WTC11 (cell line): ENCODE measurements around the gene SIRPD. TPM values are rescaled to one million over a fixed set of nuclear protein-coding genes. Genes with fewer than 3 reads are reported as not detected.

Experiments used
- ATAC-seq: fragments of 200-7000 bp; cut with Tn5 transposase; 2 replicates; pipeline ENCODE4 v1.10.0; 2021; ENCODE audit warnings: mild to moderate bottlenecking, moderate library complexity
- CTCF ChIA-PET: fragments of 300-600 bp; sonication (Branson Sonifier 250); formaldehyde crosslinking; loops from one replicate; lab custom pipeline; 2021; ENCODE audit warnings: antibody characterized with exemption; lab: Charles Lee
- POLR2A ChIA-PET: fragments of 350-600 bp; sonication (Branson Sonifier 250); formaldehyde crosslinking; loops from one replicate; lab custom pipeline; 2021; ENCODE audit warnings: antibody characterized with exemption; lab: Charles Lee
- DNase-seq: peaks from one replicate; pipeline ENCODE4 v3.0.0; 2021; ENCODE audit warnings: low spot score
- H3K27ac Mint-ChIP-seq: 2 replicates; pipeline ENCODE4 v1.8.0; 2021; ENCODE audit warnings: mixed read lengths
- H3K27me3 Mint-ChIP-seq: 2 replicates; pipeline ENCODE4 v1.8.0; 2021; ENCODE audit warnings: low read depth, mild to moderate bottlenecking, moderate library complexity, mixed read lengths
- H3K36me3 Mint-ChIP-seq: 2 replicates; pipeline ENCODE4 v1.8.0; 2021; ENCODE audit warnings: mixed read lengths
- H3K4me1 Mint-ChIP-seq: 2 replicates; pipeline ENCODE4 v1.8.0; 2022; ENCODE audit warnings: mixed read lengths
- H3K4me3 Mint-ChIP-seq: 2 replicates; pipeline ENCODE4 v1.8.0; 2021; ENCODE audit warnings: mild to moderate bottlenecking, moderate library complexity, mixed read lengths
- H3K9me3 Mint-ChIP-seq: 2 replicates; pipeline ENCODE4 v1.8.0; 2021; ENCODE audit warnings: mixed read lengths
- AFF4 ChIP-seq: sonication (generic); formaldehyde crosslinking; IDR thresholded peaks from 2 replicates; pipeline ENCODE4 v1.8.1; 2023; ENCODE audit warnings: mild to moderate bottlenecking, missing genetic modification reagents, borderline replicate concordance
- ATF3 ChIP-seq: sonication (generic); formaldehyde crosslinking; conservative IDR thresholded peaks from 2 replicates; pipeline ENCODE4 v1.8.1; 2022; ENCODE audit warnings: mild to moderate bottlenecking, missing genetic modification reagents
- CDX4 ChIP-seq: fragments of 250-450 bp; sonication (Bioruptor Pico); IDR thresholded peaks from 2 replicates; pipeline ENCODE4 v1.9.0; 2021; ENCODE audit warnings: moderate library complexity, mild to moderate bottlenecking, inconsistent platforms, borderline replicate concordance
- CREM ChIP-seq: sonication (generic); formaldehyde crosslinking; IDR thresholded peaks from 2 replicates; pipeline ENCODE4 v1.8.1; 2022; ENCODE audit warnings: mild to moderate bottlenecking, missing genetic modification reagents, moderate library complexity
- CTCF ChIP-seq: fragments of 200-600 bp; IDR thresholded peaks from 2 replicates; pipeline ENCODE4 v1.8.0; 2022; ENCODE audit warnings: antibody characterized with exemption
- E2F5 ChIP-seq: sonication (generic); formaldehyde crosslinking; IDR thresholded peaks from 2 replicates; pipeline ENCODE4 v1.8.1; 2022; ENCODE audit warnings: mild to moderate bottlenecking, moderate library complexity, missing genetic modification reagents
- ELF4 ChIP-seq: sonication (generic); formaldehyde crosslinking; IDR thresholded peaks from 2 replicates; pipeline ENCODE4 v1.8.1; 2022; ENCODE audit warnings: low read depth, mild to moderate bottlenecking, moderate library complexity, missing genetic modification reagents
- FOXJ3 ChIP-seq: sonication (generic); formaldehyde crosslinking; IDR thresholded peaks from 2 replicates; pipeline ENCODE4 v1.9.0; 2021; ENCODE audit warnings: missing genetic modification reagents, mild to moderate bottlenecking, borderline replicate concordance
- FOXP4 ChIP-seq: sonication (generic); formaldehyde crosslinking; IDR thresholded peaks from 2 replicates; pipeline ENCODE4 v1.8.0; 2022; ENCODE audit warnings: mild to moderate bottlenecking, missing genetic modification reagents
- KAT7 ChIP-seq: sonication (generic); formaldehyde crosslinking; IDR thresholded peaks from 2 replicates; pipeline ENCODE4 v1.8.1; 2023; ENCODE audit warnings: missing genetic modification reagents, mild to moderate bottlenecking, borderline replicate concordance
- NFATC4 ChIP-seq: fragments of 250-450 bp; sonication (Bioruptor Pico); IDR thresholded peaks from 2 replicates; pipeline ENCODE4 v1.9.0; 2021; ENCODE audit warnings: mild to moderate bottlenecking
- NR3C1 ChIP-seq: sonication (generic); formaldehyde crosslinking; conservative IDR thresholded peaks from 2 replicates; pipeline ENCODE4 v1.8.1; 2023; ENCODE audit warnings: low read depth, mild to moderate bottlenecking, missing genetic modification reagents
- PRDM15 ChIP-seq: sonication (generic); formaldehyde crosslinking; IDR thresholded peaks from 2 replicates; pipeline ENCODE4 v1.8.0; 2022; ENCODE audit warnings: missing genetic modification reagents
- PRRX2 ChIP-seq: fragments of 250-450 bp; sonication (Bioruptor Pico); IDR thresholded peaks from 2 replicates; pipeline ENCODE4 v1.8.0; 2021; ENCODE audit warnings: mild to moderate bottlenecking
- TEAD1 ChIP-seq: sonication (generic); formaldehyde crosslinking; IDR thresholded peaks from 2 replicates; pipeline ENCODE4 v1.8.0; 2022; ENCODE audit warnings: mild to moderate bottlenecking, missing genetic modification reagents
- USF2 ChIP-seq: sonication (generic); formaldehyde crosslinking; IDR thresholded peaks from 2 replicates; pipeline ENCODE4 v1.8.1; 2023; ENCODE audit warnings: mild to moderate bottlenecking, missing genetic modification reagents, moderate library complexity
- ZBTB21 ChIP-seq: sonication (generic); formaldehyde crosslinking; IDR thresholded peaks from 2 replicates; pipeline ENCODE4 v1.8.1; 2023; ENCODE audit warnings: mild to moderate bottlenecking, missing genetic modification reagents, borderline replicate concordance
- ZNF138 ChIP-seq: sonication (generic); formaldehyde crosslinking; conservative IDR thresholded peaks from 2 replicates; pipeline ENCODE4 v1.8.1; 2022; ENCODE audit warnings: mild to moderate bottlenecking, moderate library complexity, missing genetic modification reagents
- ZNF219 ChIP-seq: sonication (generic); formaldehyde crosslinking; IDR thresholded peaks from 2 replicates; pipeline ENCODE4 v1.8.0; 2023; ENCODE audit warnings: missing genetic modification reagents, mild to moderate bottlenecking, borderline replicate concordance
- total RNA-seq: library from RNA; stranded (reverse); gene quantifications from 3 replicates; pipeline ENCODE4 v1.2.3, GENCODE V29; 2021

Gene SIRPD
- total RNA-seq, 1 experiment from 2014 or later: not detected

- POLR2A ChIA-PET: no interaction called here
- no peak for ATAC-seq
- Mint-ChIP-seq H3K36me3 (no peaks in the 10 kb centered on the region), H3K4me1 (peaks cover 8% of the 10 kb centered on the region; the same call in 1 of the 2 replicates), H3K27me3 (peaks cover 9% of the 10 kb centered on the region), H3K4me3 (no peak overlapping the region), H3K9me3 (peaks cover 11% of the 10 kb centered on the region), H3K27ac (no peak overlapping the region)
- CTCF ChIA-PET: no interaction called here
- TF ChIP-seq TEAD1 (CRISPR knock-in tag): no peak
- TF ChIP-seq FOXP4 (CRISPR knock-in tag): no peak
- TF ChIP-seq KAT7: no peak
- no peak for TF ChIP-seq ZNF219 (CRISPR knock-in tag)
- TF ChIP-seq PRRX2 (CRISPR knock-in tag): no peak
- TF ChIP-seq CTCF: no peak
- no peak for TF ChIP-seq NFATC4 (CRISPR knock-in tag)
- TF ChIP-seq ZNF138 (CRISPR knock-in tag): no peak
- no peak for TF ChIP-seq CDX4
- no peak for TF ChIP-seq ZBTB21 (CRISPR knock-in tag)
- no peak for TF ChIP-seq ELF4 (CRISPR knock-in tag)
- TF ChIP-seq E2F5 (CRISPR knock-in tag): no peak
- no peak for TF ChIP-seq NR3C1 (CRISPR knock-in tag)
- TF ChIP-seq FOXJ3 (CRISPR knock-in tag): no peak
- no peak for TF ChIP-seq CREM (CRISPR knock-in tag)
- no peak for TF ChIP-seq ATF3 (CRISPR knock-in tag)
- no peak for TF ChIP-seq PRDM15 (CRISPR knock-in tag)
- TF ChIP-seq USF2 (CRISPR knock-in tag): no peak
- no peak for TF ChIP-seq AFF4 (CRISPR knock-in tag)
- DNase-seq: no peak
These were observed 9.2 kb upstream of the SIRPD start for GRCh38 chr20:1566701-1567100.
